Transverse colon (tissue), 4 donors: ENCODE measurements around the gene POLE.
"Not testable (repeated sequence)": the region's sequence is repeated elsewhere in the genome, so short reads cannot be mapped to it uniquely, and the experiment has no call there.

Experiments used
- EP300 ChIP-seq: sonication (generic); formaldehyde crosslinking; IDR thresholded peaks from one replicate; pipeline ENCODE4 v1.6.1; 2017; ENCODE audit warnings: antibody characterized with exemption, low read depth
- POLR2A ChIP-seq: fragments of 450-650 bp; IDR thresholded peaks from one replicate; pipeline ENCODE4 v1.6.1; 2016; ENCODE audit warnings: antibody characterized with exemption, mild to moderate bottlenecking, moderate library complexity
- POLR2AphosphoS5 ChIP-seq, 3 donors: sonication (generic); formaldehyde crosslinking; IDR thresholded peaks; one replicate each; pipeline ENCODE4 v1.6.1; 2016; ENCODE audit warnings: antibody characterized with exemption in 3 of 3
- TF ChIP-seq, protein P1 (sequence below), 5 experiments: fragments of 200-600 bp in 3 of 5; fragments of 450-650 bp in 2 of 5; sonication (generic) in 3 of 5; IDR thresholded peaks; 1 replicate in 2 of 5; 2 replicates in 3 of 5; pipeline ENCODE4 v1.5.1; 2016 to 2017; ENCODE audit warnings: antibody characterized with exemption in 5 of 5, inconsistent platforms in 3 of 5, mild to moderate bottlenecking in 2 of 5, moderate library complexity in 1 of 5

DNA sequence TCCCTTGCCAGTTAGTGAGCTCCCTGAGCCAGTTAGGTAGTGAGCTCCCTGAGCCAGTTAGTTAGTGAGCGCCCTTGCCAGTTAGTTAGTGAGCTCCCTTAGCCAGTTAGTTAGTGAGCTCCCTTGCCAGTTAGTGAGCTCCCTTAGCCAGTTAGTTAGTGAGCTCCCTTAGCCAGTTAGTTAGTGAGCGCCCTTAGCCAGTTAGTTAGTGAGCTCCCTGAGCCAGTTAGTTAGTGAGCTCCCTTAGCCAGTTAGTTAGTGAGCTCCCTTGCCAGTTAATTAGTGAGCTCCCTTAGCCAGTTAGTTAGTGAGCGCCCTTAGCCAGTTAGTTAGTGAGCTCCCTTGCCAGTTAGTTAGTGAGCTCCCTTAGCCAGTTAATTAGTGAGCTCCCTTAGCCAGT is 4.9 kb upstream of the POLE start:
- TF ChIP-seq, protein P1, sequence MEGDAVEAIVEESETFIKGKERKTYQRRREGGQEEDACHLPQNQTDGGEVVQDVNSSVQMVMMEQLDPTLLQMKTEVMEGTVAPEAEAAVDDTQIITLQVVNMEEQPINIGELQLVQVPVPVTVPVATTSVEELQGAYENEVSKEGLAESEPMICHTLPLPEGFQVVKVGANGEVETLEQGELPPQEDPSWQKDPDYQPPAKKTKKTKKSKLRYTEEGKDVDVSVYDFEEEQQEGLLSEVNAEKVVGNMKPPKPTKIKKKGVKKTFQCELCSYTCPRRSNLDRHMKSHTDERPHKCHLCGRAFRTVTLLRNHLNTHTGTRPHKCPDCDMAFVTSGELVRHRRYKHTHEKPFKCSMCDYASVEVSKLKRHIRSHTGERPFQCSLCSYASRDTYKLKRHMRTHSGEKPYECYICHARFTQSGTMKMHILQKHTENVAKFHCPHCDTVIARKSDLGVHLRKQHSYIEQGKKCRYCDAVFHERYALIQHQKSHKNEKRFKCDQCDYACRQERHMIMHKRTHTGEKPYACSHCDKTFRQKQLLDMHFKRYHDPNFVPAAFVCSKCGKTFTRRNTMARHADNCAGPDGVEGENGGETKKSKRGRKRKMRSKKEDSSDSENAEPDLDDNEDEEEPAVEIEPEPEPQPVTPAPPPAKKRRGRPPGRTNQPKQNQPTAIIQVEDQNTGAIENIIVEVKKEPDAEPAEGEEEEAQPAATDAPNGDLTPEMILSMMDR (IDR thresholded peaks at IDR 0.05): not testable (repeated sequence)
- not testable (repeated sequence) for TF ChIP-seq POLR2AphosphoS5 (IDR thresholded peaks at IDR 0.05); POLR2A; EP300
